WTC11 (cell line): ENCODE results near the gene PDE4B. TPM values are rescaled to one million over a fixed set of nuclear protein-coding genes. Genes with fewer than 3 reads are reported as not detected.

ENCODE experiments used
- ATAC-seq: fragments of 200-7000 bp; cut with Tn5 transposase; 2 replicates; pipeline ENCODE4 v1.10.0; 2021; ENCODE audit warnings: mild to moderate bottlenecking, moderate library complexity
- CTCF ChIA-PET: fragments of 300-600 bp; sonication (Branson Sonifier 250); formaldehyde crosslinking; loops from one replicate; lab custom pipeline; 2021; ENCODE audit warnings: antibody characterized with exemption; lab: Charles Lee
- POLR2A ChIA-PET: fragments of 350-600 bp; sonication (Branson Sonifier 250); formaldehyde crosslinking; loops from one replicate; lab custom pipeline; 2021; ENCODE audit warnings: antibody characterized with exemption; lab: Charles Lee
- DNase-seq: peaks from one replicate; pipeline ENCODE4 v3.0.0; 2021; ENCODE audit warnings: low spot score
- H3K27ac Mint-ChIP-seq: 2 replicates; pipeline ENCODE4 v1.8.0; 2021; ENCODE audit warnings: mixed read lengths
- H3K27me3 Mint-ChIP-seq: 2 replicates; pipeline ENCODE4 v1.8.0; 2021; ENCODE audit warnings: low read depth, mild to moderate bottlenecking, moderate library complexity, mixed read lengths
- H3K36me3 Mint-ChIP-seq: 2 replicates; pipeline ENCODE4 v1.8.0; 2021; ENCODE audit warnings: mixed read lengths
- H3K4me1 Mint-ChIP-seq: 2 replicates; pipeline ENCODE4 v1.8.0; 2022; ENCODE audit warnings: mixed read lengths
- H3K4me3 Mint-ChIP-seq: 2 replicates; pipeline ENCODE4 v1.8.0; 2021; ENCODE audit warnings: mild to moderate bottlenecking, moderate library complexity, mixed read lengths
- H3K9me3 Mint-ChIP-seq: 2 replicates; pipeline ENCODE4 v1.8.0; 2021; ENCODE audit warnings: mixed read lengths
- ARID4B ChIP-seq: sonication (generic); formaldehyde crosslinking; IDR thresholded peaks from 2 replicates; pipeline ENCODE4 v1.8.0; 2023; ENCODE audit warnings: missing genetic modification reagents, mild to moderate bottlenecking, borderline replicate concordance
- CREB1 ChIP-seq: sonication (generic); formaldehyde crosslinking; IDR thresholded peaks from 2 replicates; pipeline ENCODE4 v1.8.0; 2023; ENCODE audit warnings: mild to moderate bottlenecking, missing genetic modification reagents
- E2F1 ChIP-seq: sonication (generic); formaldehyde crosslinking; IDR thresholded peaks from 2 replicates; pipeline ENCODE4 v1.8.0; 2022; ENCODE audit warnings: mild to moderate bottlenecking, missing genetic modification reagents
- ELF4 ChIP-seq: sonication (generic); formaldehyde crosslinking; IDR thresholded peaks from 2 replicates; pipeline ENCODE4 v1.8.1; 2022; ENCODE audit warnings: low read depth, mild to moderate bottlenecking, moderate library complexity, missing genetic modification reagents
- FOXJ3 ChIP-seq: sonication (generic); formaldehyde crosslinking; IDR thresholded peaks from 2 replicates; pipeline ENCODE4 v1.9.0; 2021; ENCODE audit warnings: missing genetic modification reagents, mild to moderate bottlenecking, borderline replicate concordance
- GABPB1 ChIP-seq: sonication (generic); formaldehyde crosslinking; IDR thresholded peaks from 2 replicates; pipeline ENCODE4 v1.8.1; 2023; ENCODE audit warnings: mild to moderate bottlenecking, missing genetic modification reagents
- GRHL2 ChIP-seq: fragments of 250-450 bp; sonication (Bioruptor Pico); IDR thresholded peaks from 2 replicates; pipeline ENCODE4 v1.8.0; 2022; ENCODE audit warnings: mild to moderate bottlenecking, moderate library complexity; ENCODE audit not compliant: insufficient replicate concordance, severe bottlenecking
- IRF1 ChIP-seq: sonication (generic); formaldehyde crosslinking; IDR thresholded peaks from 2 replicates; pipeline ENCODE4 v1.8.0; 2023; ENCODE audit warnings: missing genetic modification reagents
- NFE2L1 ChIP-seq: sonication (generic); formaldehyde crosslinking; IDR thresholded peaks from 2 replicates; pipeline ENCODE4 v1.8.1; 2023; ENCODE audit warnings: missing genetic modification reagents
- NR1H2 ChIP-seq: sonication (generic); formaldehyde crosslinking; IDR thresholded peaks from 2 replicates; pipeline ENCODE4 v1.9.0; 2021; ENCODE audit warnings: mild to moderate bottlenecking, moderate library complexity, missing genetic modification reagents
- SP1 ChIP-seq: sonication (generic); formaldehyde crosslinking; conservative IDR thresholded peaks from 2 replicates; pipeline ENCODE4 v1.8.1; 2022; ENCODE audit warnings: missing genetic modification reagents
- STAT6 ChIP-seq: sonication (generic); formaldehyde crosslinking; conservative IDR thresholded peaks from 2 replicates; pipeline ENCODE4 v1.8.1; 2023; ENCODE audit warnings: mild to moderate bottlenecking, low read depth, missing genetic modification reagents, moderate library complexity
- TEAD1 ChIP-seq: sonication (generic); formaldehyde crosslinking; IDR thresholded peaks from 2 replicates; pipeline ENCODE4 v1.8.0; 2022; ENCODE audit warnings: mild to moderate bottlenecking, missing genetic modification reagents
- USF1 ChIP-seq: sonication (generic); formaldehyde crosslinking; IDR thresholded peaks from 2 replicates; pipeline ENCODE4 v1.8.0; 2022; ENCODE audit warnings: mild to moderate bottlenecking, missing genetic modification reagents
- USF2 ChIP-seq: sonication (generic); formaldehyde crosslinking; IDR thresholded peaks from 2 replicates; pipeline ENCODE4 v1.8.1; 2023; ENCODE audit warnings: mild to moderate bottlenecking, missing genetic modification reagents, moderate library complexity
- ZBTB43 ChIP-seq: sonication (generic); formaldehyde crosslinking; IDR thresholded peaks from 2 replicates; pipeline ENCODE4 v1.8.1; 2023; ENCODE audit warnings: mild to moderate bottlenecking, missing genetic modification reagents
- ZMAT4 ChIP-seq: fragments of 250-450 bp; sonication (Bioruptor Pico); IDR thresholded peaks from 2 replicates; pipeline ENCODE4 v1.9.0; 2021; ENCODE audit warnings: mild to moderate bottlenecking
- ZNF121 ChIP-seq: sonication (generic); formaldehyde crosslinking; IDR thresholded peaks from 2 replicates; pipeline ENCODE4 v1.8.0; 2023; ENCODE audit warnings: missing genetic modification reagents
- ZNF232 ChIP-seq: sonication (generic); formaldehyde crosslinking; IDR thresholded peaks from 2 replicates; pipeline ENCODE4 v1.8.0; 2022; ENCODE audit warnings: mild to moderate bottlenecking, missing genetic modification reagents
- ZNF671 ChIP-seq: fragments of 250-450 bp; sonication (Bioruptor Pico); IDR thresholded peaks from 2 replicates; pipeline ENCODE4 v1.8.0; 2021; ENCODE audit warnings: mild to moderate bottlenecking
- total RNA-seq: library from RNA; stranded (reverse); gene quantifications from 3 replicates; pipeline ENCODE4 v1.2.3, GENCODE V29; 2021

The PDE4B gene
- total RNA-seq, 1 experiment from 2014 or later, result 8.0 TPM

- no peak for TF ChIP-seq CREB1 (CRISPR knock-in tag)
- TF ChIP-seq ZNF671, result no peak
- TF ChIP-seq FOXJ3 (CRISPR knock-in tag), result no peak
- no peak for TF ChIP-seq NFE2L1
- no peak for TF ChIP-seq ZBTB43 (CRISPR knock-in tag)
- TF ChIP-seq E2F1 (CRISPR knock-in tag), result no peak
- no peak for TF ChIP-seq GABPB1 (CRISPR knock-in tag)
- no peak for TF ChIP-seq IRF1 (CRISPR knock-in tag)
- TF ChIP-seq STAT6, result no peak
- TF ChIP-seq USF2 (CRISPR knock-in tag), result no peak
- H3K27me3 Mint-ChIP-seq, result no peaks in the 10 kb centered on the region
- CTCF ChIA-PET, result no interaction called here
- ATAC-seq (no peak), DNase-seq (no peak)
- no peak overlapping the region for H3K4me3 Mint-ChIP-seq
- no peaks in the 10 kb centered on the region for H3K36me3 Mint-ChIP-seq
- POLR2A ChIA-PET, result no interaction called here
- no peaks in the 10 kb centered on the region for H3K9me3 Mint-ChIP-seq
- no peaks in the 10 kb centered on the region for H3K4me1 Mint-ChIP-seq
- no peak overlapping the region for H3K27ac Mint-ChIP-seq
Measured at GRCh38 chr1:65955071-65955470, 162.4 kb downstream of the PDE4B start.

DNA sequence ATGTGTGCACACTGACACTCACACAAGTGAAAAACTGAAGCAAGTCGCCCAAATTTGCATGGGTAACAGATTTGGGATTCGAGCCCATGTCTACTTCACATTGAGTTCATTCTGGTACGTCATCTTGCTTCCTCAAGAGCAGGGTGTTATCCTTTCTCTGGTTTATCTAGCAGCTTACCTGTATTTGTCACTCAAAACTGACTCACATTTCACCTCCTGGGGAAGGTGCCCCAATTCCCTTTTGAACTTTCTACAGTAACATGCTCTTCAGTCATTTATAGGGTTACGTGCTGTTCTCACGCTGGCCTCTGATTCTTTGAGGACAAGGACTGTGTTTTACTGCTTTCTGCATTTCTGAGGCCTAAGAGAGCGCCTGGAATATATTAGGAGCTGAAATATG, 162.8 kb downstream of the PDE4B start:
- no peaks in the 10 kb centered on the region for H3K4me1 Mint-ChIP-seq
- no peak for TF ChIP-seq NR1H2 (CRISPR knock-in tag)
- no peak for TF ChIP-seq ARID4B (CRISPR knock-in tag)
- no peak for TF ChIP-seq USF1 (CRISPR knock-in tag)
- no peak for TF ChIP-seq TEAD1 (CRISPR knock-in tag)
- no peak for TF ChIP-seq SP1 (CRISPR knock-in tag)
- no peak for TF ChIP-seq ELF4 (CRISPR knock-in tag)
- TF ChIP-seq ZMAT4, result no peak
- no peak for TF ChIP-seq ZNF232
- no peak for TF ChIP-seq ZNF121
- no peak for TF ChIP-seq GRHL2 (CRISPR knock-in tag)
- no peak overlapping the region for H3K27ac Mint-ChIP-seq
- no peaks in the 10 kb centered on the region for H3K9me3 Mint-ChIP-seq
- no peaks in the 10 kb centered on the region for H3K36me3 Mint-ChIP-seq
- DNase-seq, result no peak
- ChIA-PET CTCF (interaction anchor here (0.8 to 0.9 kb wide), 2 partner anchors 286 to 524 kb away, joined by 3 to 5 read pairs; no protein-coding TSS in a partner anchor), POLR2A (no interaction called here)
- H3K27me3 Mint-ChIP-seq, result no peaks in the 10 kb centered on the region
- no peak for ATAC-seq
- H3K4me3 Mint-ChIP-seq, result no peak overlapping the region
